ENCODE results near the gene PDXDC1.
A peak's percentile ranks its signal among the peaks of the same experiment; 100 is the strongest.
"Not testable (repeated sequence)": the region's sequence is repeated elsewhere in the genome, so short reads cannot be mapped to it uniquely, and the experiment has no call there.

PDXDC1 gene

GRCh38 chr16:15038689-15039088 is 63.9 kb downstream of the PDXDC1 start:
- peaks cover 20 to 79% (median 59%) of the 10 kb centered on the region in 4 experiments for H3K36me3 ChIP-seq (ENCODE audit: control insufficient read depth in 4 of 4, insufficient read depth in 4 of 4, low read length in 3 of 4)
- 94% methylated on average over 7 of the region's 9 CpGs for WGBS (ENCODE audit: insufficient coverage)
- ChIA-PET POLR2A (no interaction called here), CTCF (interaction anchor here (2.6 kb wide), 1 partner anchor 14 kb away, joined by 6 read pairs; no protein-coding TSS in a partner anchor)
- H3K27me3 ChIP-seq (replicated peaks in 2 of 5; ENCODE audit: control insufficient read depth in 4 of 5, insufficient read depth in 5 of 5, low read length in 4 of 5), result no peaks in the 10 kb centered on the region
- no peak overlapping the region for H3K27ac ChIP-seq (ENCODE audit: insufficient read depth in 1 of 2, low read depth in 1 of 2, low read length in 2 of 2, poor library complexity in 1 of 2, severe bottlenecking in 2 of 2)
- peaks cover 0 to 10% (median 6%) of the 10 kb centered on the region in 4 experiments for H3K4me1 ChIP-seq (ENCODE audit: control extremely low read depth in 1 of 4, control insufficient read depth in 4 of 4, insufficient read depth in 4 of 4, low read length in 3 of 4)
- no peaks in the 10 kb centered on the region for H3K9me3 ChIP-seq (ENCODE audit: control extremely low read depth in 1 of 5, control insufficient read depth in 4 of 5, insufficient read depth in 2 of 5, low read depth in 1 of 5, low read length in 4 of 5)
- no peak for DNase-seq
- H3K4me3 ChIP-seq (ENCODE audit: control insufficient read depth in 1 of 7, extremely low read depth in 1 of 7, insufficient read depth in 4 of 7, low read depth in 2 of 7, low read length in 6 of 7), result no peak overlapping the region

DNA sequence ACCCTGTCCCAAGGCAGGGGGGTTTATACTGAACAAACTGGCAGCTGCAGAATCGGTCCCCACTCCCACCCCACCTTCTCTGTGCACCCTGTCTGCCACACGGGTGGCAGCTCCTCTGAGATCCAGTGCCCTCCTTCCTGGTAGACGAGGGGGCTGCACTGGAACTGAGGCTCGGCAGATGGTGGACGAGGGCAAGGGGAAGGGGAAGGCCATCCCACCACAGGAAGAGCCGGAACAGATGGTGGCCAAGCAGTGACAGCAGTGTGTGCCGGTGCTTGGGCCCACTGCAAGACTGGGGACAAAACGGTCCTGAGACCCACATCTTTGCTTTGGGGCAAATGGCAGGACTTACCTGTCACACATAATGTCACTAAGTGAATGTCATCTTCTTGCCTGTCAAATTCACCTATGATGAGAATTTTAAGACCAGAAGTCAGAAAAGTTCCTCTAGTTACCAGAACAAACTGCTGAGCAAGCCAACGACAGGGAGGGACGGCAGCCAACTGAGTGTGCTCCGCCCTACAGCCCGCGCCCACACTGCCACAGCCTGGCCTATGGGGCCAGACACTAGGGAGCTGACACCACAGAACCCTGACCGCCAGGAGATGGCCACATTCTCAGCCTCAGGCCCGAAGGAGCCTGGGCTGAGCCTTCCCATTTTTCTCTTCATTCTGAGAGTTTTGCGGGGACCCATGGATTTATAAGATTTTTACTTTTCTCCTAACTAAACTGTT is 66.6 kb downstream of the PDXDC1 start:
- Histone ChIP-seq H3K9me3 (ENCODE audit: control extremely low read depth in 1 of 5, control insufficient read depth in 4 of 5, insufficient read depth in 2 of 5, low read depth in 1 of 5, low read length in 4 of 5) (no peaks in the 10 kb centered on the region), H3K4me1 (ENCODE audit: control extremely low read depth in 1 of 4, control insufficient read depth in 4 of 4, insufficient read depth in 4 of 4, low read length in 3 of 4) (peaks cover 0 to 10% (median 6%) of the 10 kb centered on the region in 4 experiments), H3K27ac (ENCODE audit: insufficient read depth in 1 of 2, low read depth in 1 of 2, low read length in 2 of 2, poor library complexity in 1 of 2, severe bottlenecking in 2 of 2) (peak overlapping the region in 1 of 2 experiments; percentile 11), H3K27me3 (replicated peaks in 2 of 5; ENCODE audit: control insufficient read depth in 4 of 5, insufficient read depth in 5 of 5, low read length in 4 of 5) (no peaks in the 10 kb centered on the region), H3K36me3 (ENCODE audit: control insufficient read depth in 4 of 4, insufficient read depth in 4 of 4, low read length in 3 of 4) (peaks cover 12 to 65% (median 38%) of the 10 kb centered on the region in 4 experiments), H3K4me3 (ENCODE audit: control insufficient read depth in 1 of 7, extremely low read depth in 1 of 7, insufficient read depth in 4 of 7, low read depth in 2 of 7, low read length in 6 of 7) (peak overlapping the region in 1 of 7 experiments; percentile 0)
- ChIA-PET POLR2A (interaction anchor here (0.8 kb wide), 1 partner anchor 9 kb away, joined by 5 read pairs; no protein-coding TSS in a partner anchor), CTCF (interaction anchor here (0.8 to 1.3 kb wide), 4 partner anchors 9 to 20 kb away, joined by 3 to 4 read pairs (median 4); no protein-coding TSS in a partner anchor)
- peak; percentile 43 to 67 (median 54) for DNase-seq
- WGBS (ENCODE audit: insufficient coverage), result 28% methylated on average over 14 of the region's 16 CpGs

- ChIA-PET CTCF (no interaction called here), POLR2A (no interaction called here)
- H3K4me1 ChIP-seq (ENCODE audit: control extremely low read depth in 1 of 4, control insufficient read depth in 4 of 4, insufficient read depth in 4 of 4, low read length in 3 of 4), result peaks cover 0 to 10% (median 6%) of the 10 kb centered on the region in 4 experiments
- peaks cover 12 to 55% (median 24%) of the 10 kb centered on the region in 4 experiments for H3K36me3 ChIP-seq (ENCODE audit: control insufficient read depth in 4 of 4, insufficient read depth in 4 of 4, low read length in 3 of 4)
- no peak for DNase-seq
- 100% methylated on average over 4 of the region's 5 CpGs for WGBS (ENCODE audit: insufficient coverage)
- H3K4me3 ChIP-seq (ENCODE audit: control insufficient read depth in 1 of 7, extremely low read depth in 1 of 7, insufficient read depth in 4 of 7, low read depth in 2 of 7, low read length in 6 of 7), result no peak overlapping the region
- no peak overlapping the region for H3K27ac ChIP-seq (ENCODE audit: insufficient read depth in 1 of 2, low read depth in 1 of 2, low read length in 2 of 2, poor library complexity in 1 of 2, severe bottlenecking in 2 of 2)
- H3K9me3 ChIP-seq (ENCODE audit: control extremely low read depth in 1 of 5, control insufficient read depth in 4 of 5, insufficient read depth in 2 of 5, low read depth in 1 of 5, low read length in 4 of 5), result no peaks in the 10 kb centered on the region
- no peaks in the 10 kb centered on the region for H3K27me3 ChIP-seq (replicated peaks in 2 of 5; ENCODE audit: control insufficient read depth in 4 of 5, insufficient read depth in 5 of 5, low read length in 4 of 5)
These were observed 68.5 kb downstream of the PDXDC1 start for GRCh38 chr16:15043344-15043743.

GRCh38 chr16:15044286-15044685 is 69.5 kb downstream of the PDXDC1 start:
- H3K27ac ChIP-seq (ENCODE audit: insufficient read depth in 1 of 2, low read depth in 1 of 2, low read length in 2 of 2, poor library complexity in 1 of 2, severe bottlenecking in 2 of 2), result no peak overlapping the region
- DNase-seq, result no peak
- no peaks in the 10 kb centered on the region for H3K9me3 ChIP-seq (ENCODE audit: control extremely low read depth in 1 of 5, control insufficient read depth in 4 of 5, insufficient read depth in 2 of 5, low read depth in 1 of 5, low read length in 4 of 5)
- ChIA-PET CTCF (no interaction called here), POLR2A (no interaction called here)
- no peak overlapping the region for H3K4me3 ChIP-seq (ENCODE audit: control insufficient read depth in 1 of 7, extremely low read depth in 1 of 7, insufficient read depth in 4 of 7, low read depth in 2 of 7, low read length in 6 of 7)
- H3K27me3 ChIP-seq (replicated peaks in 2 of 5; ENCODE audit: control insufficient read depth in 4 of 5, insufficient read depth in 5 of 5, low read length in 4 of 5), result no peaks in the 10 kb centered on the region
- peaks cover 10 to 46% (median 18%) of the 10 kb centered on the region in 4 experiments for H3K36me3 ChIP-seq (ENCODE audit: control insufficient read depth in 4 of 4, insufficient read depth in 4 of 4, low read length in 3 of 4)
- peaks cover 0 to 10% (median 6%) of the 10 kb centered on the region in 4 experiments for H3K4me1 ChIP-seq (ENCODE audit: control extremely low read depth in 1 of 4, control insufficient read depth in 4 of 4, insufficient read depth in 4 of 4, low read length in 3 of 4)
- WGBS (ENCODE audit: insufficient coverage), result 90% methylated on average over 11 of the region's 11 CpGs

GRCh38 chr16:15045270-15045669 is 70.4 kb downstream of the PDXDC1 start:
- POLR2A ChIA-PET; H3K9me3 ChIP-seq (ENCODE audit: control extremely low read depth in 1 of 5, control insufficient read depth in 4 of 5, insufficient read depth in 2 of 5, low read depth in 1 of 5, low read length in 4 of 5); H3K27ac ChIP-seq (ENCODE audit: insufficient read depth in 1 of 2, low read depth in 1 of 2, low read length in 2 of 2, poor library complexity in 1 of 2, severe bottlenecking in 2 of 2); CTCF ChIA-PET; DNase-seq; H3K4me3 ChIP-seq (ENCODE audit: control insufficient read depth in 1 of 7, extremely low read depth in 1 of 7, insufficient read depth in 4 of 7, low read depth in 2 of 7, low read length in 6 of 7); H3K27me3 ChIP-seq (replicated peaks in 2 of 5; ENCODE audit: control insufficient read depth in 4 of 5, insufficient read depth in 5 of 5, low read length in 4 of 5): not testable (repeated sequence)
- 98% methylated on average over 8 of the region's 9 CpGs for WGBS (ENCODE audit: insufficient coverage)
- Histone ChIP-seq H3K36me3 (ENCODE audit: control insufficient read depth in 4 of 4, insufficient read depth in 4 of 4, low read length in 3 of 4) (peaks cover 3 to 36% (median 12%) of the 10 kb centered on the region in 4 experiments), H3K4me1 (ENCODE audit: control extremely low read depth in 1 of 4, control insufficient read depth in 4 of 4, insufficient read depth in 4 of 4, low read length in 3 of 4) (peaks cover 0 to 12% (median 6%) of the 10 kb centered on the region in 4 experiments)

- Histone ChIP-seq H3K27ac (ENCODE audit: insufficient read depth in 1 of 2, low read depth in 1 of 2, low read length in 2 of 2, poor library complexity in 1 of 2, severe bottlenecking in 2 of 2) (no peak overlapping the region), H3K36me3 (ENCODE audit: control insufficient read depth in 4 of 4, insufficient read depth in 4 of 4, low read length in 3 of 4) (peaks cover 0 to 22% (median 7%) of the 10 kb centered on the region in 4 experiments), H3K4me1 (ENCODE audit: control extremely low read depth in 1 of 4, control insufficient read depth in 4 of 4, insufficient read depth in 4 of 4, low read length in 3 of 4) (peaks cover 0 to 2% (median under 1%) of the 10 kb centered on the region in 4 experiments), H3K27me3 (replicated peaks in 2 of 5; ENCODE audit: control insufficient read depth in 4 of 5, insufficient read depth in 5 of 5, low read length in 4 of 5) (no peaks in the 10 kb centered on the region), H3K4me3 (ENCODE audit: control insufficient read depth in 1 of 7, extremely low read depth in 1 of 7, insufficient read depth in 4 of 7, low read depth in 2 of 7, low read length in 6 of 7) (no peak overlapping the region), H3K9me3 (ENCODE audit: control extremely low read depth in 1 of 5, control insufficient read depth in 4 of 5, insufficient read depth in 2 of 5, low read depth in 1 of 5, low read length in 4 of 5) (no peaks in the 10 kb centered on the region)
- ChIA-PET POLR2A (no interaction called here), CTCF (no interaction called here)
- DNase-seq, result no peak
- WGBS (ENCODE audit: insufficient coverage), result 92% methylated on average over 19 of the region's 21 CpGs
These were observed 72.0 kb downstream of the PDXDC1 start for GRCh38 chr16:15046692-15047376.
